Kidney (tissue), 14 donors: ENCODE results near the gene FAM170B. TPM values are rescaled to one million over a fixed set of nuclear protein-coding genes. Genes with fewer than 3 reads are reported as not detected.

ENCODE experiments used
- DNase-seq, 5 donors: peaks; one replicate each; pipeline ENCODE4 v3.0.0-alpha.2; 2013 to 2020
- FAIRE-seq: peaks from 2 replicates; lab custom pipeline; 2012; peaks lifted over from hg19 to GRCh38; lab: Jason Lieb, UNC
- H3K27ac ChIP-seq, 2 donors: one replicate each; pipeline ENCODE4 v1.7.0; 2013; ENCODE audit warnings: low read depth in 2 of 2, low read length in 2 of 2, inconsistent platforms in 1 of 2
- H3K27me3 ChIP-seq: one replicate; pipeline ENCODE4 v1.7.1; 2013; ENCODE audit warnings: low read length, inconsistent platforms; ENCODE audit not compliant: control insufficient read depth, insufficient read depth
- H3K36me3 ChIP-seq, 3 donors: one replicate each; pipeline versions ENCODE4 v1.7.0 to v1.7.1; 2013; ENCODE audit warnings: low read length in 3 of 3, control low read depth in 1 of 3, inconsistent platforms in 1 of 3; ENCODE audit not compliant: insufficient read depth in 3 of 3, control insufficient read depth in 2 of 3
- H3K4me1 ChIP-seq, 3 donors: one replicate each; pipeline versions ENCODE4 v1.7.0 to v1.7.1; 2013; ENCODE audit warnings: low read length in 3 of 3, inconsistent platforms in 1 of 3, low read depth in 1 of 3; ENCODE audit not compliant: control insufficient read depth in 2 of 3, insufficient read depth in 2 of 3
- H3K4me3 ChIP-seq, 3 donors: one replicate each; pipeline versions ENCODE4 v1.7.0 to v1.8.1; 2013; ENCODE audit warnings: low read length in 3 of 3, control low read depth in 1 of 3, inconsistent platforms in 1 of 3
- H3K9ac ChIP-seq, 3 donors: one replicate each; pipeline versions ENCODE4 v1.7.0 to v1.7.1; 2013; ENCODE audit warnings: low read length in 3 of 3, control low read depth in 1 of 3, inconsistent platforms in 1 of 3
- H3K9me3 ChIP-seq, 3 donors: one replicate each; pipeline versions ENCODE4 v1.7.0 to v1.7.1; 2013; ENCODE audit warnings: low read length in 3 of 3, control low read depth in 1 of 3, inconsistent platforms in 1 of 3; ENCODE audit not compliant: control insufficient read depth in 2 of 3, insufficient read depth in 1 of 3
- CTCF ChIP-seq: IDR thresholded peaks from 3 replicates; pipeline ENCODE4 v1.5.1; 2012; ENCODE audit warnings: mild to moderate bottlenecking, moderate library complexity, borderline replicate concordance; ENCODE audit not compliant: insufficient read depth; ENCODE audit errors: extremely low read depth
- intact Hi-C: fragments of 100-400 bp; cut with DNase I; formaldehyde crosslinking; loops from one replicate; pipeline ENCODE4 v1.11.1; 2022
- polyA plus RNA-seq: library from polyadenylated mRNA; stranded (reverse); fragments of 350-450 nt; fragmentation: Illumina TruSeq; extraction: RNeasy Lipid Tissue Mini Kit (QIAGEN cat#74804); gene quantifications from one replicate; pipeline ENCODE4 v1.2.3, GENCODE V29; 2014; ENCODE audit warnings: low read depth, low replicate concordance; ENCODE audit not compliant: insufficient read depth
- total RNA-seq: library from RNA; stranded (reverse); fragmentation: NEBNext Ultra II Directional; extraction: Animal tissue kit (Norgen Biotek cat#: 25700); gene quantifications from one replicate; pipeline ENCODE4 v1.2.1, GENCODE V29; 2021
- donor health status: control.
- donor health status: control.
- donor health status: control.
- donor health status: control.
- donor health status: control.
- donor health status: DM: yes; HTN: yes; CAD: no.
- donor health status: Normal renal cell carcinoma (clear cell type).

The FAM170B gene
- total and polyA plus RNA-seq, 2 donors from 2014 or later = not detected

GRCh38 chr10:49120911-49121310 lies 12.9 kb downstream of the FAM170B start:
- intact Hi-C loops = no loop called here
- H3K9me3 ChIP-seq = no peaks in the 10 kb centered on the region
- H3K27me3 ChIP-seq = no peaks in the 10 kb centered on the region
- TF ChIP-seq CTCF = no peak
- no peak overlapping the region for H3K27ac ChIP-seq
- no peaks in the 10 kb centered on the region for H3K36me3 ChIP-seq
- no peak for FAIRE-seq
- H3K4me3 ChIP-seq = no peak overlapping the region
- H3K4me1 ChIP-seq = peaks cover 0 to 6% (median 0%) of the 10 kb centered on the region in 3 donors
- no peak for DNase-seq
- no peak overlapping the region for H3K9ac ChIP-seq

GRCh38 chr10:49119746-49120145 lies 14.1 kb downstream of the FAM170B start:
- no peak overlapping the region for H3K4me3 ChIP-seq
- intact Hi-C loops = no loop called here
- TF ChIP-seq CTCF = no peak
- no peak for FAIRE-seq
- no peaks in the 10 kb centered on the region for H3K36me3 ChIP-seq
- H3K9me3 ChIP-seq = no peaks in the 10 kb centered on the region
- no peak overlapping the region for H3K9ac ChIP-seq
- H3K4me1 ChIP-seq = peaks cover 0 to 6% (median 3%) of the 10 kb centered on the region in 3 donors
- no peaks in the 10 kb centered on the region for H3K27me3 ChIP-seq
- no peak overlapping the region for H3K27ac ChIP-seq
- DNase-seq = no peak

GRCh38 chr10:49118430-49119074 lies 15.3 kb downstream of the FAM170B start:
- Histone ChIP-seq H3K27ac (no peak overlapping the region), H3K27me3 (no peaks in the 10 kb centered on the region), H3K9me3 (no peaks in the 10 kb centered on the region), H3K9ac (no peak overlapping the region), H3K4me3 (no peak overlapping the region), H3K36me3 (no peaks in the 10 kb centered on the region), H3K4me1 (peaks cover 0 to 6% (median 3%) of the 10 kb centered on the region in 3 donors)
- FAIRE-seq = no peak
- intact Hi-C loops = no loop called here
- DNase-seq = no peak
- TF ChIP-seq CTCF = no peak
